ENCODE data around the gene KRT24. TPM values are rescaled to one million over a fixed set of nuclear protein-coding genes. Genes with fewer than 3 reads are reported as not detected.

KRT24 gene
- total and polyA plus RNA-seq, 11 donors, result not detected

- Histone ChIP-seq H3K36me3 (no peaks in the 10 kb centered on the region), H3K4me3 (no peak overlapping the region), H3K9me3 (no peaks in the 10 kb centered on the region), H3K27me3 (peaks cover 0 to 21% (median 0%) of the 10 kb centered on the region in 9 donors), H3K4me1 (no peaks in the 10 kb centered on the region), H3K27ac (no peak overlapping the region)
- intact Hi-C loops (cut with DNase I), result no loop called here
- DNase-seq (no peak), ATAC-seq (no peak)
- WGBS, 4 donors, result 52 to 61% (median 55%) methylated on average over 8 of the region's 8 CpGs
- TF ChIP-seq CTCF (IDR thresholded peaks at IDR 0.05) (no peak), POLR2A (IDR thresholded peaks at IDR 0.05) (no peak)
Measured at GRCh38 chr17:40718930-40719329, 15.4 kb upstream of the KRT24 start.

- no peaks in the 10 kb centered on the region for H3K4me1 ChIP-seq
- WGBS, 4 donors, result 47 to 70% (median 66%) methylated on average over 3 of the region's 3 CpGs
- no peak for TF ChIP-seq CTCF (IDR thresholded peaks at IDR 0.05)
- no peak for TF ChIP-seq POLR2A (IDR thresholded peaks at IDR 0.05)
- intact Hi-C loops (cut with DNase I), result no loop called here
- no peak overlapping the region for H3K4me3 ChIP-seq
- H3K9me3 ChIP-seq, result no peaks in the 10 kb centered on the region
- H3K27ac ChIP-seq, result no peak overlapping the region
- DNase-seq, result no peak
- H3K27me3 ChIP-seq, result peaks cover 0 to 13% (median 0%) of the 10 kb centered on the region in 9 donors
- ATAC-seq, result no peak
- no peaks in the 10 kb centered on the region for H3K36me3 ChIP-seq
Measured at GRCh38 chr17:40717776-40718175, 14.2 kb upstream of the KRT24 start.

GRCh38 chr17:40714473-40714872 lies 10.9 kb upstream of the KRT24 start:
- Histone ChIP-seq H3K36me3 (no peaks in the 10 kb centered on the region), H3K9me3 (no peaks in the 10 kb centered on the region), H3K27ac (no peak overlapping the region), H3K4me1 (no peaks in the 10 kb centered on the region), H3K4me3 (no peak overlapping the region), H3K27me3 (peaks cover 0 to 6% (median 0%) of the 10 kb centered on the region in 9 donors)
- DNase-seq (no peak), ATAC-seq (no peak)
- WGBS, 4 donors, result 73 to 75% (median 74%) methylated on average over 6 of the region's 6 CpGs
- intact Hi-C loops (cut with DNase I), result no loop called here
- TF ChIP-seq POLR2A (IDR thresholded peaks at IDR 0.05) (no peak), CTCF (IDR thresholded peaks at IDR 0.05) (no peak)

- peaks cover 0 to 11% (median 0%) of the 10 kb centered on the region in 12 donors for H3K4me1 ChIP-seq
- ATAC-seq (peak in 3 of 4 donors; percentile 55 to 79 (median 67)), DNase-seq (peak in 4 of 5 donors; percentile 19 to 36 (median 24))
- intact Hi-C loops (cut with DNase I), result no loop called here
- peaks cover 0 to 20% (median 6%) of the 10 kb centered on the region in 9 donors for H3K27me3 ChIP-seq
- WGBS, 4 donors, result 41 to 56% (median 48%) methylated on average over 7 of the region's 7 CpGs
- H3K9me3 ChIP-seq, result no peaks in the 10 kb centered on the region
- H3K27ac ChIP-seq, result peak overlapping the region in 5 of 12 donors; percentile 1 to 42 (median 21)
- H3K4me3 ChIP-seq, result no peak overlapping the region
- no peaks in the 10 kb centered on the region for H3K36me3 ChIP-seq
- TF ChIP-seq CTCF (IDR thresholded peaks at IDR 0.05) (no peak), POLR2A (IDR thresholded peaks at IDR 0.05) (no peak)
Measured at GRCh38 chr17:40707745-40708144, 4.2 kb upstream of the KRT24 start.

Data from heart left ventricle (tissue), 16 donors.